Ishikawa (cell line): Measurements from ENCODE around the gene ZNF157.

Experiments
- CEBPB ChIP-seq: IDR thresholded peaks from 2 replicates; pipeline ENCODE4 v1.6.1; 2012
- CREB1 ChIP-seq: IDR thresholded peaks from 2 replicates; pipeline ENCODE4 v1.6.1; 2012; ENCODE audit warnings: low read depth
- EGR1 ChIP-seq: IDR thresholded peaks from 2 replicates; pipeline ENCODE4 v1.6.1; 2012
- EP300 ChIP-seq: IDR thresholded peaks from 2 replicates; pipeline ENCODE4 v1.6.1; 2012; ENCODE audit warnings: borderline replicate concordance
- FOXM1 ChIP-seq: IDR thresholded peaks from 2 replicates; pipeline ENCODE4 v1.6.1; 2012; ENCODE audit warnings: low read depth, borderline replicate concordance
- MAX ChIP-seq: IDR thresholded peaks from 2 replicates; pipeline ENCODE4 v1.6.1; 2012
- NFIC ChIP-seq: IDR thresholded peaks from 2 replicates; pipeline ENCODE4 v1.6.1; 2012
- RAD21 ChIP-seq: IDR thresholded peaks from 2 replicates; pipeline ENCODE4 v1.6.1; 2012; ENCODE audit warnings: low read depth
- TAF1 ChIP-seq: IDR thresholded peaks from 2 replicates; pipeline ENCODE4 v1.6.1; 2012; ENCODE audit warnings: low read depth, mild to moderate bottlenecking
- TCF12 ChIP-seq: IDR thresholded peaks from 2 replicates; pipeline ENCODE4 v1.6.1; 2012; ENCODE audit warnings: low read depth
- TEAD4 ChIP-seq: IDR thresholded peaks from 2 replicates; pipeline ENCODE4 v1.6.1; 2012
- YY1 ChIP-seq: IDR thresholded peaks from 2 replicates; pipeline ENCODE4 v1.6.1; 2012; ENCODE audit warnings: low read depth
- ZBTB7A ChIP-seq: IDR thresholded peaks from 2 replicates; pipeline ENCODE4 v1.6.1; 2012; ENCODE audit warnings: low read depth
- TF ChIP-seq, protein P1 (sequence below): IDR thresholded peaks from 2 replicates; pipeline ENCODE4 v1.6.1; 2012
- TF ChIP-seq, protein P2 (sequence below): IDR thresholded peaks from 2 replicates; pipeline ENCODE4 v1.6.1; 2012; ENCODE audit warnings: low read depth, mild to moderate bottlenecking

The ZNF157 gene

DNA sequence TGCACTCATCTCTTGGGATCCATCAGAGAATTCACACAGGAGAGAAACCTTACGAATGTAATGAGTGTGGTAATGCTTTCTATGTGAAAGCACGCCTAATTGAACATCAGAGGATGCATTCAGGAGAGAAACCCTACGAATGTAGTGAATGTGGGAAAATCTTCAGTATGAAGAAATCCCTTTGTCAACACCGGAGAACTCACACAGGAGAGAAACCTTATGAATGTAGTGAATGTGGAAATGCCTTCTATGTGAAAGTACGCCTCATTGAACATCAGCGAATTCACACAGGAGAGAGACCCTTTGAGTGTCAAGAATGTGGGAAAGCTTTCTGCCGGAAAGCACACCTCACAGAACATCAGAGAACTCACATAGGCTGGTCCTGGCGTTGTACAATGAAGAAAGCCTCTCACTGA is 42.8 kb downstream of the ZNF157 start:
- TF ChIP-seq ZBTB7A (no peak), CREB1 (no peak), TAF1 (no peak), EP300 (no peak), CEBPB (no peak), YY1 (no peak), EGR1 (no peak)
- TF ChIP-seq, protein P1, sequence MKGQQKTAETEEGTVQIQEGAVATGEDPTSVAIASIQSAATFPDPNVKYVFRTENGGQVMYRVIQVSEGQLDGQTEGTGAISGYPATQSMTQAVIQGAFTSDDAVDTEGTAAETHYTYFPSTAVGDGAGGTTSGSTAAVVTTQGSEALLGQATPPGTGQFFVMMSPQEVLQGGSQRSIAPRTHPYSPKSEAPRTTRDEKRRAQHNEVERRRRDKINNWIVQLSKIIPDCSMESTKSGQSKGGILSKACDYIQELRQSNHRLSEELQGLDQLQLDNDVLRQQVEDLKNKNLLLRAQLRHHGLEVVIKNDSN: no peak
- TF ChIP-seq, protein P2, sequence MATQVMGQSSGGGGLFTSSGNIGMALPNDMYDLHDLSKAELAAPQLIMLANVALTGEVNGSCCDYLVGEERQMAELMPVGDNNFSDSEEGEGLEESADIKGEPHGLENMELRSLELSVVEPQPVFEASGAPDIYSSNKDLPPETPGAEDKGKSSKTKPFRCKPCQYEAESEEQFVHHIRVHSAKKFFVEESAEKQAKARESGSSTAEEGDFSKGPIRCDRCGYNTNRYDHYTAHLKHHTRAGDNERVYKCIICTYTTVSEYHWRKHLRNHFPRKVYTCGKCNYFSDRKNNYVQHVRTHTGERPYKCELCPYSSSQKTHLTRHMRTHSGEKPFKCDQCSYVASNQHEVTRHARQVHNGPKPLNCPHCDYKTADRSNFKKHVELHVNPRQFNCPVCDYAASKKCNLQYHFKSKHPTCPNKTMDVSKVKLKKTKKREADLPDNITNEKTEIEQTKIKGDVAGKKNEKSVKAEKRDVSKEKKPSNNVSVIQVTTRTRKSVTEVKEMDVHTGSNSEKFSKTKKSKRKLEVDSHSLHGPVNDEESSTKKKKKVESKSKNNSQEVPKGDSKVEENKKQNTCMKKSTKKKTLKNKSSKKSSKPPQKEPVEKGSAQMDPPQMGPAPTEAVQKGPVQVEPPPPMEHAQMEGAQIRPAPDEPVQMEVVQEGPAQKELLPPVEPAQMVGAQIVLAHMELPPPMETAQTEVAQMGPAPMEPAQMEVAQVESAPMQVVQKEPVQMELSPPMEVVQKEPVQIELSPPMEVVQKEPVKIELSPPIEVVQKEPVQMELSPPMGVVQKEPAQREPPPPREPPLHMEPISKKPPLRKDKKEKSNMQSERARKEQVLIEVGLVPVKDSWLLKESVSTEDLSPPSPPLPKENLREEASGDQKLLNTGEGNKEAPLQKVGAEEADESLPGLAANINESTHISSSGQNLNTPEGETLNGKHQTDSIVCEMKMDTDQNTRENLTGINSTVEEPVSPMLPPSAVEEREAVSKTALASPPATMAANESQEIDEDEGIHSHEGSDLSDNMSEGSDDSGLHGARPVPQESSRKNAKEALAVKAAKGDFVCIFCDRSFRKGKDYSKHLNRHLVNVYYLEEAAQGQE: no peak

- TF ChIP-seq CREB1: no peak
- no peak for TF ChIP-seq RAD21
- no peak for TF ChIP-seq NFIC
- no peak for TF ChIP-seq TCF12
- no peak for TF ChIP-seq TAF1
- TF ChIP-seq YY1: no peak
- TF ChIP-seq FOXM1: no peak
- no peak for TF ChIP-seq EP300
- TF ChIP-seq, protein P1: no peak
- TF ChIP-seq MAX: no peak
- TF ChIP-seq, protein P2: no peak
- no peak for TF ChIP-seq TEAD4
- TF ChIP-seq ZBTB7A: no peak
- TF ChIP-seq EGR1: no peak
- no peak for TF ChIP-seq CEBPB
These were observed 49.9 kb downstream of the ZNF157 start for GRCh38 chrX:47420265-47420664.

GRCh38 chrX:47420962-47421361 is 50.6 kb downstream of the ZNF157 start:
- TF ChIP-seq EGR1 (no peak), MAX (no peak), FOXM1 (no peak)

GRCh38 chrX:47422444-47422843 is 52.1 kb downstream of the ZNF157 start:
- TF ChIP-seq CEBPB (no peak), CREB1 (no peak)
- TF ChIP-seq, protein P1: no peak

DNA sequence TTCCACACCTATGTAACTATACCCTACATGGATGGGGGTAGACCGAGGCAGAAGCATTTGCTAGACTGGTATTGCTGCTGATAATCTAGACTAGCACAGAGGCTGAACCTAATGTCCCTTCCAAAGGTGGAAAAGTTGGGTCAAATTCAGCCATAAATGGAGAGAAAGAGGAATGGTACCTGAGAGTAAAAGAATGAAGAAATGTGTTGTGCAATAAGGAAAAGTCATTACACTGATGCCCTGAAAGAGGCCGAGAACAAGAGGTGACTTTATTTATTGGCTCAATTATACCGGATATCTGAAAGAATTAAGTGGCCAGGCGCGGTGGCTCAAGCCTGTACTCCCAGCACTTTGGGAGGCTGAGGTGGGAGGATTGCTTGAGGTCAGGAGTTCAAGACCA is 60.5 kb downstream of the ZNF157 start:
- TF ChIP-seq TEAD4 (no peak), YY1 (no peak), EP300 (no peak), TAF1 (no peak), CREB1 (no peak), RAD21 (no peak), CEBPB (no peak), NFIC (no peak), FOXM1 (no peak), EGR1 (no peak), ZBTB7A (no peak), TCF12 (no peak), MAX (no peak)
- TF ChIP-seq, protein P1: no peak
- TF ChIP-seq, protein P2: no peak
